HepG2 (cell line): Measurements from ENCODE around the gene UROD. TPM values are rescaled to one million over a fixed set of nuclear protein-coding genes. Genes with fewer than 3 reads are reported as not detected.

Source experiments
- CBX1 ChIP-seq: IDR thresholded peaks from one replicate; pipeline ENCODE4 v1.6.1; 2016; ENCODE audit warnings: antibody characterized with exemption, low read depth
- CREB3 ChIP-seq: sonication (generic); formaldehyde crosslinking; IDR thresholded peaks from 2 replicates; pipeline ENCODE4 v1.5.0; 2020; ENCODE audit warnings: missing genetic modification reagents
- ERF ChIP-seq: IDR thresholded peaks from 2 replicates; pipeline ENCODE4 v1.6.1; 2018; ENCODE audit warnings: missing biosample characterization, missing genetic modification reagents
- FOXP1 ChIP-seq, 2 experiments: fragments of 450-650 bp in 1 of 2; IDR thresholded peaks; 2 replicates each; pipeline ENCODE4 v1.6.1; 2017 to 2018; ENCODE audit warnings: antibody characterized with exemption in 1 of 2
- GATAD1 ChIP-seq: IDR thresholded peaks from 2 replicates; pipeline ENCODE4 v1.6.1; 2016; ENCODE audit warnings: missing genetic modification reagents, missing compliant biosample characterization
- KDM5A ChIP-seq: fragments of 200-600 bp; sonication (generic); IDR thresholded peaks from 2 replicates; pipeline ENCODE4 v1.7.0; 2018; ENCODE audit warnings: antibody characterized with exemption, mild to moderate bottlenecking, low read length, borderline replicate concordance
- POLR2AphosphoS5 ChIP-seq: IDR thresholded peaks from 2 replicates; pipeline ENCODE4 v1.6.1; 2012; ENCODE audit warnings: low read depth, low read length
- RARG ChIP-seq: sonication (generic); formaldehyde crosslinking; IDR thresholded peaks from 2 replicates; pipeline ENCODE4 v1.4.0; 2020; ENCODE audit warnings: low read depth, mild to moderate bottlenecking, missing genetic modification reagents
- RFX5 ChIP-seq: IDR thresholded peaks from 2 replicates; pipeline ENCODE4 v1.6.1; 2011; ENCODE audit warnings: low read depth, low read length, improper control_type of control experiment
- SRF ChIP-seq: IDR thresholded peaks from 2 replicates; pipeline ENCODE4 v1.6.1; 2011; ENCODE audit warnings: mild to moderate bottlenecking, low read depth, low read length, moderate library complexity
- SUZ12 ChIP-seq: fragments of 150-350 bp; IDR thresholded peaks from 2 replicates; pipeline ENCODE4 v1.6.1; 2014; ENCODE audit warnings: low read depth, low read length
- ZGPAT ChIP-seq: IDR thresholded peaks from 2 replicates; pipeline ENCODE4 v1.6.1; 2016; ENCODE audit warnings: mild to moderate bottlenecking
- ZNF160 ChIP-seq: sonication (generic); formaldehyde crosslinking; IDR thresholded peaks from 2 replicates; pipeline ENCODE4 v1.8.0; 2022; ENCODE audit warnings: mild to moderate bottlenecking, inconsistent platforms, missing genetic modification reagents
- ZNF292 ChIP-seq: sonication (generic); formaldehyde crosslinking; IDR thresholded peaks from 2 replicates; pipeline ENCODE4 v1.8.1; 2022; ENCODE audit warnings: mild to moderate bottlenecking, low read depth, missing genetic modification reagents, borderline replicate concordance
- ZNF331 ChIP-seq: sonication (generic); formaldehyde crosslinking; IDR thresholded peaks from 2 replicates; pipeline ENCODE4 v1.4.0; 2020; ENCODE audit warnings: missing genetic modification reagents
- ZNF598 ChIP-seq: sonication (generic); formaldehyde crosslinking; IDR thresholded peaks from 2 replicates; pipeline ENCODE4 v1.5.1; 2020; ENCODE audit warnings: mild to moderate bottlenecking, missing genetic modification reagents, borderline replicate concordance
- ZNF704 ChIP-seq: sonication (generic); formaldehyde crosslinking; IDR thresholded peaks from 2 replicates; pipeline ENCODE4 v1.8.1; 2023; ENCODE audit warnings: mild to moderate bottlenecking, inconsistent platforms, moderate library complexity, missing genetic modification reagents, borderline replicate concordance
- ZSCAN21 ChIP-seq: sonication (generic); formaldehyde crosslinking; IDR thresholded peaks from 2 replicates; pipeline ENCODE4 v1.8.0; 2022; ENCODE audit warnings: mild to moderate bottlenecking, missing genetic modification reagents, moderate library complexity, borderline replicate concordance
- polyA plus RNA-seq, 8 experiments: library from polyadenylated mRNA; depleted of rRNA in 3 of 8; stranded (reverse) in 7 of 8; unstranded in 1 of 8; fragments of >200 nt; fragmentation: Illumina TruSeq in 4 of 8; extraction: Trizol in 4 of 8; gene quantifications; 2 replicates each; pipeline versions ENCODE4 v1.2.1 to v1.2.3, GENCODE V29; 2011 to 2016; ENCODE audit warnings: low read depth in 4 of 8, missing spikeins in 1 of 8, mixed read lengths in 1 of 8; ENCODE audit not compliant: insufficient read depth in 1 of 8
- total RNA-seq, 5 experiments: library from RNA; depleted of rRNA; stranded (reverse); fragments of >200 nt; fragmentation: Illumina TruSeq; extraction: Trizol; gene quantifications; 2 replicates each; pipeline ENCODE4 v1.2.3, GENCODE V29; 2016; ENCODE audit warnings: low read depth in 1 of 5
- TF ChIP-seq, protein P1 (sequence below): sonication (generic); formaldehyde crosslinking; IDR thresholded peaks from 2 replicates; pipeline ENCODE4 v1.4.0; 2020; ENCODE audit warnings: missing genetic modification reagents
- TF ChIP-seq, protein P2 (sequence below): IDR thresholded peaks from 2 replicates; pipeline ENCODE4 v1.6.1; 2012; ENCODE audit warnings: low read depth, low read length, improper control_type of control experiment

The UROD gene
- total and polyA plus RNA-seq, 2 of the 13 experiments (the other 11 are each of a cell fraction or from before 2014, with no cell fraction given) = 162 to 171 TPM

GRCh38 chr1:45010855-45011811, 921 bp upstream of the UROD start, which contains the start of gene HECTD3 (continued):
- TF ChIP-seq CBX1 (peak; percentile 84), KDM5A (no peak), GATAD1 (CRISPR knock-in tag) (peak; percentile 83), ERF (CRISPR knock-in tag) (0 out of 2 replicates have a peak, but pooled peaks have one; percentile 8), ZGPAT (CRISPR knock-in tag) (peak; percentile 66; the same call in 1 of the 2 replicates), SRF (peak; percentile 36; the same call in 1 of the 2 replicates), RARG (CRISPR knock-in tag) (no peak), POLR2AphosphoS5 (peak; percentile 44; the same call in 1 of the 2 replicates), RFX5 (no peak), ZNF292 (CRISPR knock-in tag) (0 out of 2 replicates have a peak, but pooled peaks have one; percentile 14), CREB3 (CRISPR knock-in tag) (peak; percentile 68; the same call in 1 of the 2 replicates), SUZ12 (no peak), ZNF331 (CRISPR knock-in tag) (peak; percentile 54; the same call in 1 of the 2 replicates), FOXP1 (IDR thresholded peaks at IDR 0.05) (no peak), FOXP1 (CRISPR knock-in tag; IDR thresholded peaks at IDR 0.05) (0 out of 2 replicates have a peak, but pooled peaks have one; percentile 7), ZNF160 (CRISPR knock-in tag) (no peak), ZNF704 (CRISPR knock-in tag) (0 out of 2 replicates have a peak, but pooled peaks have one; percentile 40), ZSCAN21 (CRISPR knock-in tag) (peak; percentile 7; the same call in 1 of the 2 replicates), ZNF598 (0 out of 2 replicates have a peak, but pooled peaks have one; percentile 21)
- TF ChIP-seq, protein P1, sequence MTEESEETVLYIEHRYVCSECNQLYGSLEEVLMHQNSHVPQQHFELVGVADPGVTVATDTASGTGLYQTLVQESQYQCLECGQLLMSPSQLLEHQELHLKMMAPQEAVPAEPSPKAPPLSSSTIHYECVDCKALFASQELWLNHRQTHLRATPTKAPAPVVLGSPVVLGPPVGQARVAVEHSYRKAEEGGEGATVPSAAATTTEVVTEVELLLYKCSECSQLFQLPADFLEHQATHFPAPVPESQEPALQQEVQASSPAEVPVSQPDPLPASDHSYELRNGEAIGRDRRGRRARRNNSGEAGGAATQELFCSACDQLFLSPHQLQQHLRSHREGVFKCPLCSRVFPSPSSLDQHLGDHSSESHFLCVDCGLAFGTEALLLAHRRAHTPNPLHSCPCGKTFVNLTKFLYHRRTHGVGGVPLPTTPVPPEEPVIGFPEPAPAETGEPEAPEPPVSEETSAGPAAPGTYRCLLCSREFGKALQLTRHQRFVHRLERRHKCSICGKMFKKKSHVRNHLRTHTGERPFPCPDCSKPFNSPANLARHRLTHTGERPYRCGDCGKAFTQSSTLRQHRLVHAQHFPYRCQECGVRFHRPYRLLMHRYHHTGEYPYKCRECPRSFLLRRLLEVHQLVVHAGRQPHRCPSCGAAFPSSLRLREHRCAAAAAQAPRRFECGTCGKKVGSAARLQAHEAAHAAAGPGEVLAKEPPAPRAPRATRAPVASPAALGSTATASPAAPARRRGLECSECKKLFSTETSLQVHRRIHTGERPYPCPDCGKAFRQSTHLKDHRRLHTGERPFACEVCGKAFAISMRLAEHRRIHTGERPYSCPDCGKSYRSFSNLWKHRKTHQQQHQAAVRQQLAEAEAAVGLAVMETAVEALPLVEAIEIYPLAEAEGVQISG = peak; percentile 59
- TF ChIP-seq, protein P2, sequence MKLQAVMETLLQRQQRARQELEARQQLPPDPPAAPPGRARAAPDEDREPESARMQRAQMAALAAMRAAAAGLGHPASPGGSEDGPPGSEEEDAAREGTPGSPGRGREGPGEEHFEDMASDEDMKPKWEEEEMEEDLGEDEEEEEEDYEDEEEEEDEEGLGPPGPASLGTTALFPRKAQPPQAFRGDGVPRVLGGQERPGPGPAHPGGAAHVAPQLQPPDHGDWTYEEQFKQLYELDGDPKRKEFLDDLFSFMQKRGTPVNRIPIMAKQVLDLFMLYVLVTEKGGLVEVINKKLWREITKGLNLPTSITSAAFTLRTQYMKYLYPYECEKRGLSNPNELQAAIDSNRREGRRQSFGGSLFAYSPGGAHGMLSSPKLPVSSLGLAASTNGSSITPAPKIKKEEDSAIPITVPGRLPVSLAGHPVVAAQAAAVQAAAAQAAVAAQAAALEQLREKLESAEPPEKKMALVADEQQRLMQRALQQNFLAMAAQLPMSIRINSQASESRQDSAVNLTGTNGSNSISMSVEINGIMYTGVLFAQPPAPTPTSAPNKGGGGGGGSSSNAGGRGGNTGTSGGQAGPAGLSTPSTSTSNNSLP = no peak
